Caco-2 (cell line): ENCODE data around the gene SARDH. TPM values are rescaled to one million over a fixed set of nuclear protein-coding genes. Genes with fewer than 3 reads are reported as not detected.

Source experiments
- BruUV-seq: library from RNA; stranded (reverse); fragments of 400-500 nt; replicated peaks from 2 replicates; lab custom pipeline; 2021; lab: Mats Ljungman, UMichigan
- CTCF ChIA-PET: fragments of 300-600 bp; sonication (Branson Sonifier 250); formaldehyde crosslinking; loops from one replicate; lab custom pipeline; 2022; ENCODE audit warnings: antibody characterized with exemption; lab: Charles Lee
- POLR2A ChIA-PET: fragments of 300-600 bp; sonication (Branson Sonifier 250); formaldehyde crosslinking; loops from one replicate; lab custom pipeline; 2022; ENCODE audit warnings: antibody characterized with exemption; lab: Charles Lee
- DNase-seq, 2 experiments: peaks; one replicate each; pipeline versions ENCODE4 v3.0.0 to v3.0.0-alpha.2; 2020 to 2022
- H3K27me3 ChIP-seq: replicated peaks from 2 replicates; pipeline ENCODE4 v1.6.0; 2011; ENCODE audit warnings: low read length; ENCODE audit not compliant: control insufficient read depth, insufficient read depth
- H3K36me3 ChIP-seq: 2 replicates; pipeline ENCODE4 v1.5.1; 2011; ENCODE audit warnings: low read length; ENCODE audit not compliant: control insufficient read depth, insufficient read depth
- H3K4me1 ChIP-seq: fragments of 250-450 bp; sonication (Bioruptor Pico); 2 replicates; pipeline ENCODE4 v1.5.1; 2020; ENCODE audit warnings: mild to moderate bottlenecking
- H3K4me3 ChIP-seq: 2 replicates; pipeline ENCODE4 v1.5.1; 2011; ENCODE audit warnings: low read depth, mild to moderate bottlenecking, control low read depth, low read length
- H3K9me3 ChIP-seq: fragments of 250-450 bp; sonication (Bioruptor Pico); 2 replicates; pipeline ENCODE4 v1.5.1; 2020; ENCODE audit warnings: mild to moderate bottlenecking, moderate library complexity
- H3K27ac Mint-ChIP-seq: one replicate; pipeline ENCODE4 v1.8.0; 2022; ENCODE audit warnings: mixed read lengths; ENCODE audit not compliant: unreplicated experiment
- H3K27me3 Mint-ChIP-seq: one replicate; pipeline ENCODE4 v1.8.0; 2022; ENCODE audit warnings: mixed read lengths; ENCODE audit not compliant: insufficient read depth, unreplicated experiment
- H3K36me3 Mint-ChIP-seq: one replicate; pipeline ENCODE4 v1.8.0; 2022; ENCODE audit warnings: mild to moderate bottlenecking, mixed read lengths; ENCODE audit not compliant: insufficient read depth, unreplicated experiment
- H3K4me1 Mint-ChIP-seq: one replicate; pipeline ENCODE4 v1.8.0; 2022; ENCODE audit warnings: low read depth, mixed read lengths; ENCODE audit not compliant: unreplicated experiment
- H3K4me3 Mint-ChIP-seq: one replicate; pipeline ENCODE4 v1.8.0; 2022; ENCODE audit warnings: mild to moderate bottlenecking, moderate library complexity, mixed read lengths; ENCODE audit not compliant: unreplicated experiment
- H3K9me3 Mint-ChIP-seq: one replicate; pipeline ENCODE4 v1.8.0; 2022; ENCODE audit warnings: mixed read lengths; ENCODE audit not compliant: unreplicated experiment
- CTCF ChIP-seq, 2 experiments: fragments of 200-600 bp in 1 of 2; IDR thresholded peaks; 1 replicate in 1 of 2; 2 replicates in 1 of 2; pipeline versions ENCODE4 v1.5.1 to v1.8.0; 2011 to 2022; ENCODE audit warnings: antibody characterized with exemption in 1 of 2, control low read depth in 1 of 2, inconsistent platforms in 1 of 2, low read depth in 1 of 2, low read length in 1 of 2, mild to moderate bottlenecking in 1 of 2, moderate library complexity in 1 of 2; ENCODE audit not compliant: insufficient read depth in 1 of 2, severe bottlenecking in 1 of 2, unreplicated experiment in 1 of 2
- intact Hi-C: fragments of 100-400 bp; cut with micrococcal nuclease; formaldehyde crosslinking; loops from one replicate; pipeline ENCODE4 v1.10.0; 2022; ENCODE audit not compliant: unreplicated experiment
- total RNA-seq: library from RNA; stranded (reverse); gene quantifications from 2 replicates; pipeline ENCODE4 v1.2.3, GENCODE V29; 2022

Gene SARDH
- total RNA-seq, 1 experiment from 2014 or later, result 0.36 TPM

GRCh38 chr9:133740911-133741310 lies 2.8 kb upstream of the SARDH start:
- Mint-ChIP-seq H3K36me3 (no peaks in the 10 kb centered on the region), H3K27me3 (no peaks in the 10 kb centered on the region), H3K9me3 (no peaks in the 10 kb centered on the region), H3K4me1 (peaks cover 9% of the 10 kb centered on the region), H3K27ac (no peak overlapping the region), H3K4me3 (no peak overlapping the region)
- no peak for TF ChIP-seq CTCF (IDR thresholded peaks at IDR 0.05; ENCODE audit: insufficient read depth in 1 of 2, low read depth in 1 of 2, low read length in 1 of 2, severe bottlenecking in 1 of 2, unreplicated experiment in 1 of 2)
- H3K9me3 ChIP-seq, result no peaks in the 10 kb centered on the region
- H3K36me3 ChIP-seq, result no peaks in the 10 kb centered on the region
- peak in 1 of 2 experiments; percentile 32 for DNase-seq
- H3K4me1 ChIP-seq, result peaks cover 13% of the 10 kb centered on the region
- H3K27me3 ChIP-seq, result no peaks in the 10 kb centered on the region
- no TSS peak for BruUV-seq
- POLR2A ChIA-PET, result no interaction called here
- CTCF ChIA-PET, result no interaction called here
- intact Hi-C loops, result no loop called here
- no peak overlapping the region for H3K4me3 ChIP-seq

- ChIA-PET CTCF (interaction anchor here (0.8 to 1.0 kb wide), 2 partner anchors 12 to 255 kb away, joined by 3 read pairs; no protein-coding TSS in a partner anchor), POLR2A (no interaction called here)
- no peak for TF ChIP-seq CTCF (IDR thresholded peaks at IDR 0.05; ENCODE audit: insufficient read depth in 1 of 2, low read depth in 1 of 2, low read length in 1 of 2, severe bottlenecking in 1 of 2, unreplicated experiment in 1 of 2)
- intact Hi-C loops, result no loop called here
- Histone ChIP-seq H3K27me3 (no peaks in the 10 kb centered on the region), H3K4me3 (no peak overlapping the region), H3K4me1 (peaks cover 9% of the 10 kb centered on the region; the same call in 1 of the 2 replicates), H3K36me3 (no peaks in the 10 kb centered on the region), H3K9me3 (no peaks in the 10 kb centered on the region)
- Mint-ChIP-seq H3K27ac (no peak overlapping the region), H3K4me3 (no peak overlapping the region), H3K4me1 (peaks cover 9% of the 10 kb centered on the region), H3K9me3 (no peaks in the 10 kb centered on the region), H3K36me3 (no peaks in the 10 kb centered on the region), H3K27me3 (no peaks in the 10 kb centered on the region)
- peak in 1 of 2 experiments; percentile 52 for DNase-seq
- no TSS peak for BruUV-seq
These were observed 1.5 kb upstream of the SARDH start for GRCh38 chr9:133739408-133740280.

- no peaks in the 10 kb centered on the region for H3K4me1 Mint-ChIP-seq
- no peaks in the 10 kb centered on the region for H3K27me3 ChIP-seq
- ChIA-PET POLR2A (no interaction called here), CTCF (no interaction called here)
- BruUV-seq, result no TSS peak
- no peak overlapping the region for H3K4me3 ChIP-seq
- no peaks in the 10 kb centered on the region for H3K36me3 ChIP-seq
- H3K36me3 Mint-ChIP-seq, result no peaks in the 10 kb centered on the region
- DNase-seq, result peak in 1 of 2 experiments; percentile 34
- no peaks in the 10 kb centered on the region for H3K9me3 ChIP-seq
- intact Hi-C loops, result no loop called here
- H3K27ac Mint-ChIP-seq, result no peak overlapping the region
- H3K27me3 Mint-ChIP-seq, result no peaks in the 10 kb centered on the region
- no peak overlapping the region for H3K4me3 Mint-ChIP-seq
- H3K4me1 ChIP-seq, result peaks cover 4% of the 10 kb centered on the region; the same call in 1 of the 2 replicates
- no peaks in the 10 kb centered on the region for H3K9me3 Mint-ChIP-seq
- no peak for TF ChIP-seq CTCF (IDR thresholded peaks at IDR 0.05; ENCODE audit: insufficient read depth in 1 of 2, low read depth in 1 of 2, low read length in 1 of 2, severe bottlenecking in 1 of 2, unreplicated experiment in 1 of 2)
These were observed 581 bp upstream of the SARDH start for GRCh38 chr9:133738640-133739225.
